Measurements from ENCODE around the gene SSBP3.

GRCh38 chr1:54384918-54385726 lies 21.1 kb downstream of the SSBP3 start:
- TF ChIP-seq EP300 (IDR thresholded peaks at IDR 0.05) = no peak
- TF ChIP-seq, protein P1, sequence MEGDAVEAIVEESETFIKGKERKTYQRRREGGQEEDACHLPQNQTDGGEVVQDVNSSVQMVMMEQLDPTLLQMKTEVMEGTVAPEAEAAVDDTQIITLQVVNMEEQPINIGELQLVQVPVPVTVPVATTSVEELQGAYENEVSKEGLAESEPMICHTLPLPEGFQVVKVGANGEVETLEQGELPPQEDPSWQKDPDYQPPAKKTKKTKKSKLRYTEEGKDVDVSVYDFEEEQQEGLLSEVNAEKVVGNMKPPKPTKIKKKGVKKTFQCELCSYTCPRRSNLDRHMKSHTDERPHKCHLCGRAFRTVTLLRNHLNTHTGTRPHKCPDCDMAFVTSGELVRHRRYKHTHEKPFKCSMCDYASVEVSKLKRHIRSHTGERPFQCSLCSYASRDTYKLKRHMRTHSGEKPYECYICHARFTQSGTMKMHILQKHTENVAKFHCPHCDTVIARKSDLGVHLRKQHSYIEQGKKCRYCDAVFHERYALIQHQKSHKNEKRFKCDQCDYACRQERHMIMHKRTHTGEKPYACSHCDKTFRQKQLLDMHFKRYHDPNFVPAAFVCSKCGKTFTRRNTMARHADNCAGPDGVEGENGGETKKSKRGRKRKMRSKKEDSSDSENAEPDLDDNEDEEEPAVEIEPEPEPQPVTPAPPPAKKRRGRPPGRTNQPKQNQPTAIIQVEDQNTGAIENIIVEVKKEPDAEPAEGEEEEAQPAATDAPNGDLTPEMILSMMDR (IDR thresholded peaks at IDR 0.05) = no peak
- no peak for TF ChIP-seq POLR2A (IDR thresholded peaks at IDR 0.05)
- no peak for TF ChIP-seq POLR2AphosphoS5 (IDR thresholded peaks at IDR 0.05)

All from suprapubic skin (tissue), 4 donors.